ENCODE results near the gene HOXB3. TPM values are rescaled to one million over a fixed set of nuclear protein-coding genes. Genes with fewer than 3 reads are reported as not detected.

The HOXB3 gene
- total and polyA plus RNA-seq, 2 of the 4 experiments (the other 2 are of a cell fraction) = 6.3 to 59.6 TPM

DNA sequence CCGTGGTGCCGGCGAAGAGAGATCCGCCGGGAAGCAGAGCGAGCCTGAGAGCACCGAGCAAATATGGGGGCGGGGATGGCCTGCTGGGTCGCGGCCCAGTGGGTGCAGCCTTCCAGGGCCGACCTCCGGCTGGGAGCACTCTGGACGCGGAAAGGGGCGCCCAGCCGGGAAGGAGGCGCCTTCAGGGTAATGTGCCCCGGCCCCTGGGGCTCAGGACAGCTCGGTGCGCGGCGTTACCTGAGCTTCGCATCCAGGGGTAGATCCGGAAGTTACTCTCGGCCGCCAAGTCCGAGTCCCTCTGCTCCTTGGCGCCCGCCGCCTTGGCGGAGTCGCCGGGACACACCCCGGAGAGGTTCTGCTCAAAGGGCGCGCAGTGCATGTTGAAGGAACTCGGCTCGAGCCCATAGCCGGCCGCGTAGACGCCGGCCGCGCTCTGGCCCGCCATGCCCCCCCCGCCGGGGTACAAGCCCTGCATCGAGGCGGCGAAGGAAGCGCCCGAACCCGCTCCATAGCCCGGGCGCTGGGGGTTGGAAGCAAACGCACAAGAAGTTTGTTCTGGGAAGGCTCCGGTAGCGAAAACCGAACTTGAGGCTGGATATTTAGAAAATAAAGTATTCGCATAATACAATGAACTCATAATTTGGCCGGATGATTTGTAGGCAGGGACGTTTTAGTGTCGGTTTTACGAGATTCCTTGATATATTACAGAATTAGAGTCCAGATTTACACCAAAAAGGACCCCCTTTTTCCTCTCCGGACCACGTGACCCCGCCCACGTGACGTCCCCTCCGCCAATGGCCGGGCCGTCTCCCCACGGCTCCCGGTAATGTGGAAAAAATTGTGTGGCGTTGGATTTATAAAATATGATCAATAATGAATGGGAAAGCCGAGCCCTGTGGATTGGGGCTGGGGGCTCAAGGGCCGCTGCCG lies 20.5 kb upstream of the HOXB3 start, which contains the start of gene HOXB7:
Gene HOXB7, minus strand, starts transcription at position 736 of the 930 bp plus-strand sequence. Its CDS starts 99 bp downstream, at position 637.
- POLR2A ChIA-PET (ENCODE audit: unreplicated experiment) = interaction anchor here (0.5 to 1.1 kb wide), 3 partner anchors 11 to 264 kb away, joined by 3 to 5 read pairs (median 4); no protein-coding TSS in a partner anchor
- H2AK9ac ChIP-seq (replicated peaks; ENCODE audit: low read depth, low read length, poor library complexity) = peak within 1 kb of the TSS; percentile 96
- peak within 1 kb of the TSS; percentile 90 for H4K91ac ChIP-seq (ENCODE audit: insufficient read depth, low read depth, low read length)
- peak within 1 kb of the TSS; percentile 97 for H3K9ac ChIP-seq (ENCODE audit: low read depth, low read length)
- H3K4ac ChIP-seq (ENCODE audit: low read depth, low read length) = peak within 1 kb of the TSS; percentile 82
- no peaks in the 10 kb centered on the region for H3K9me3 ChIP-seq (ENCODE audit: control insufficient read depth, insufficient read depth, low read length)
- peak within 1 kb of the TSS; percentile 91 for H3K4me2 ChIP-seq (ENCODE audit: low read depth, low read length)
- peak within 1 kb of the TSS; percentile 69 for H3K14ac ChIP-seq (replicated peaks; ENCODE audit: low read depth, low read length)
- peak within 1 kb of the TSS; percentile 93 for H3K27ac ChIP-seq (ENCODE audit: insufficient read depth, low read length)
- H3K36me3 ChIP-seq (ENCODE audit: control insufficient read depth, insufficient read depth, low read length) = peaks cover 7% of the 10 kb centered on the region
- peak within 1 kb of the TSS; percentile 94 for H2AFZ ChIP-seq (replicated peaks; ENCODE audit: low read length, poor library complexity)
- in situ Hi-C loops (cut with MboI; ENCODE audit: low sequenced_read_pairs) (no loop called here), intact Hi-C loops (cut with micrococcal nuclease) (loop anchor here (1.0 kb wide), 1 partner anchor 12 kb away; no protein-coding TSS in a partner anchor), dilution Hi-C loops (cut with HindIII; ENCODE audit: low sequenced_read_pairs, unreplicated experiment) (no loop called here)
- H3K56ac ChIP-seq (ENCODE audit: extremely low read depth, insufficient read depth, low read length) = peak within 1 kb of the TSS; percentile 96
- DNase-seq = peak; percentile 62
- H3K4me1 ChIP-seq (ENCODE audit: control insufficient read depth, insufficient read depth, low read length) = peaks cover 14% of the 10 kb centered on the region
- peak; percentile 50 for ATAC-seq (ENCODE audit: low read depth)
- H2BK20ac ChIP-seq (ENCODE audit: low read depth, low read length) = 0 out of 2 replicates have a peak within 1 kb of the TSS, but pooled peaks have one; percentile 42
- peaks cover 9 to 40% of the 10 kb centered on the region in 2 experiments; a peak in 3 of 4 replicates for H3K79me1 ChIP-seq (ENCODE audit: low read depth in 1 of 2, low read length in 2 of 2)
- H4K20me1 ChIP-seq (ENCODE audit: insufficient read depth, low read length) = no peaks in the 10 kb centered on the region
- peak within 1 kb of the TSS; percentile 62; the same call in 2 of the 3 replicates for H2BK15ac ChIP-seq (ENCODE audit: low read depth, low read length)
- H3K27me3 ChIP-seq (ENCODE audit: control insufficient read depth, insufficient read depth, low read length) = peaks cover 4% of the 10 kb centered on the region
- peak within 1 kb of the TSS; percentile 90 for H3K23ac ChIP-seq (ENCODE audit: low read depth, low read length)
- CTCF ChIA-PET = interaction anchor here (0.7 kb wide), 1 partner anchor 16 kb away, joined by 4 read pairs; no protein-coding TSS in a partner anchor
- peak within 1 kb of the TSS; percentile 87 for H2BK5ac ChIP-seq (ENCODE audit: low read depth, low read length, poor library complexity, severe bottlenecking)
- H2AK5ac ChIP-seq (ENCODE audit: low read depth, low read length) = peak within 1 kb of the TSS; percentile 84
- H4K8ac ChIP-seq (ENCODE audit: low read depth in 2 of 2, low read length in 2 of 2) = peak within 1 kb of the TSS; percentile 93 to 95
- peak within 1 kb of the TSS; percentile 77 for H2BK120ac ChIP-seq (ENCODE audit: low read depth, low read length)
- 0 out of 2 replicates have a peak, but pooled peaks cover 3% of the 10 kb centered on the region for H3K9me1 ChIP-seq (ENCODE audit: insufficient read depth, low read length)
- peak within 1 kb of the TSS; percentile 63 for H3K4me3 ChIP-seq (ENCODE audit: insufficient read depth, low read depth, low read length)
- H4K5ac ChIP-seq (ENCODE audit: low read depth, low read length) = peak within 1 kb of the TSS; percentile 95
- WGBS, 2 experiments (ENCODE audit: extremely low coverage in 2 of 2, insufficient read length in 1 of 2) = 0% methylated on average over 11 of the region's 79 CpGs; no CpG with 5 or more reads in 1 of the 2 experiments
- no TSS peak for BruUV-seq (replicated peaks)
- peak within 1 kb of the TSS; percentile 81 for H3K18ac ChIP-seq (ENCODE audit: low read depth, low read length)
- TF ChIP-seq RFX5 (IDR thresholded peaks at IDR 0.05; ENCODE audit: low read depth, low read length) (no peak), CEBPB (IDR thresholded peaks at IDR 0.05; ENCODE audit: low read depth, low read length) (no peak), CHD1 (IDR thresholded peaks at IDR 0.05; ENCODE audit: low read depth, low read length) (no peak), RCOR1 (IDR thresholded peaks at IDR 0.05; ENCODE audit: insufficient replicate concordance, low read length) (no peak), RAD21 (IDR thresholded peaks at IDR 0.05; ENCODE audit: low read length) (no peak), POLR2A (IDR thresholded peaks at IDR 0.05; ENCODE audit: low read depth, low read length) (no peak), MAFK (IDR thresholded peaks at IDR 0.05; ENCODE audit: low read depth, low read length) (no peak), ELK1 (IDR thresholded peaks at IDR 0.05; ENCODE audit: borderline replicate concordance, low read depth, low read length) (no peak), MAZ (IDR thresholded peaks at IDR 0.05; ENCODE audit: borderline replicate concordance, low read depth, low read length) (peak; percentile 7; the same call in 1 of the 2 replicates), NFE2L2 (IDR thresholded peaks at IDR 0.05; ENCODE audit: low read depth, low read length) (no peak), BHLHE40 (IDR thresholded peaks at IDR 0.05; ENCODE audit: low read depth, low read length) (no peak), SMC3 (IDR thresholded peaks at IDR 0.05; ENCODE audit: low read depth, low read length) (no peak)
- TF ChIP-seq, protein P1, sequence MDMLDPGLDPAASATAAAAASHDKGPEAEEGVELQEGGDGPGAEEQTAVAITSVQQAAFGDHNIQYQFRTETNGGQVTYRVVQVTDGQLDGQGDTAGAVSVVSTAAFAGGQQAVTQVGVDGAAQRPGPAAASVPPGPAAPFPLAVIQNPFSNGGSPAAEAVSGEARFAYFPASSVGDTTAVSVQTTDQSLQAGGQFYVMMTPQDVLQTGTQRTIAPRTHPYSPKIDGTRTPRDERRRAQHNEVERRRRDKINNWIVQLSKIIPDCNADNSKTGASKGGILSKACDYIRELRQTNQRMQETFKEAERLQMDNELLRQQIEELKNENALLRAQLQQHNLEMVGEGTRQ (IDR thresholded peaks at IDR 0.05; ENCODE audit: low read depth, low read length) = peak; percentile 100
